Fibroblast of lung (primary cell): ENCODE measurements around the gene TMED8.

Source experiments
- EZH2 ChIP-seq: IDR thresholded peaks from 2 replicates; pipeline ENCODE4 v1.5.1; 2012; ENCODE audit warnings: low read length, control low read depth, mild to moderate bottlenecking; ENCODE audit errors: missing control alignments
- TF ChIP-seq, protein P1 (sequence below), 2 donors: IDR thresholded peaks in 1 of 2; conservative IDR thresholded peaks in 1 of 2; 1 replicate in 1 of 2; 2 replicates in 1 of 2; pipeline ENCODE4 v1.5.1; 2011 to 2012; ENCODE audit warnings: low read length in 2 of 2, control low read depth in 1 of 2, inconsistent platforms in 1 of 2, low read depth in 1 of 2, mild to moderate bottlenecking in 1 of 2

DNA sequence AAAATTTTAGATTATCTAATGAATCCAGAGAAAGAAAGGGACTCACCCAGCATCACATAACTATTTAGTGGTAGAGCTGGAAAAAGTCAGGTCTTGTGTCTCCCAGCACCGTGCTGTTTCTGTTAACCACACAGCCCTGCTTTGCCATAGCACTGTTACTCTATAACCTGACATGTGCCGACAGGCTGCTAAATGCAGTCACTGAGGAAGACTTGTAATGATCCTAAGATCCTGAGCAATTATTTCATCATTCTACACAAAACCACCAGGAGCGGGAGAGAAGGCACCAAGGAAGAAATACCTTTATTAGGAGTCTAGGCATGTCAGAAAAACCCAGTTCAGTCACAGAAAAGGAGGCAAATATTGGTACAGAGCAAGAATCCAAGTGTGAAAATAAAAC is 49.5 kb upstream of the TMED8 start:
- TF ChIP-seq, protein P1, sequence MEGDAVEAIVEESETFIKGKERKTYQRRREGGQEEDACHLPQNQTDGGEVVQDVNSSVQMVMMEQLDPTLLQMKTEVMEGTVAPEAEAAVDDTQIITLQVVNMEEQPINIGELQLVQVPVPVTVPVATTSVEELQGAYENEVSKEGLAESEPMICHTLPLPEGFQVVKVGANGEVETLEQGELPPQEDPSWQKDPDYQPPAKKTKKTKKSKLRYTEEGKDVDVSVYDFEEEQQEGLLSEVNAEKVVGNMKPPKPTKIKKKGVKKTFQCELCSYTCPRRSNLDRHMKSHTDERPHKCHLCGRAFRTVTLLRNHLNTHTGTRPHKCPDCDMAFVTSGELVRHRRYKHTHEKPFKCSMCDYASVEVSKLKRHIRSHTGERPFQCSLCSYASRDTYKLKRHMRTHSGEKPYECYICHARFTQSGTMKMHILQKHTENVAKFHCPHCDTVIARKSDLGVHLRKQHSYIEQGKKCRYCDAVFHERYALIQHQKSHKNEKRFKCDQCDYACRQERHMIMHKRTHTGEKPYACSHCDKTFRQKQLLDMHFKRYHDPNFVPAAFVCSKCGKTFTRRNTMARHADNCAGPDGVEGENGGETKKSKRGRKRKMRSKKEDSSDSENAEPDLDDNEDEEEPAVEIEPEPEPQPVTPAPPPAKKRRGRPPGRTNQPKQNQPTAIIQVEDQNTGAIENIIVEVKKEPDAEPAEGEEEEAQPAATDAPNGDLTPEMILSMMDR (conservative IDR thresholded peaks at IDR 0.05 in 1 of 2, IDR thresholded peaks at IDR 0.05 in 1 of 2; ENCODE audit: low read depth in 1 of 2, low read length in 2 of 2), result no peak
- TF ChIP-seq EZH2, result no peak
